Fibroblast of peridontal ligament (primary cell): ENCODE measurements around the gene GTPBP2.
"Not testable (repeated sequence)": the region's sequence is repeated elsewhere in the genome, so short reads cannot be mapped to it uniquely, and the experiment has no call there.

Source experiments
- DNase-seq: peaks from one replicate; pipeline ENCODE4 v3.0.0-alpha.2; 2010; ENCODE audit errors: extremely low read depth

Gene GTPBP2

DNA sequence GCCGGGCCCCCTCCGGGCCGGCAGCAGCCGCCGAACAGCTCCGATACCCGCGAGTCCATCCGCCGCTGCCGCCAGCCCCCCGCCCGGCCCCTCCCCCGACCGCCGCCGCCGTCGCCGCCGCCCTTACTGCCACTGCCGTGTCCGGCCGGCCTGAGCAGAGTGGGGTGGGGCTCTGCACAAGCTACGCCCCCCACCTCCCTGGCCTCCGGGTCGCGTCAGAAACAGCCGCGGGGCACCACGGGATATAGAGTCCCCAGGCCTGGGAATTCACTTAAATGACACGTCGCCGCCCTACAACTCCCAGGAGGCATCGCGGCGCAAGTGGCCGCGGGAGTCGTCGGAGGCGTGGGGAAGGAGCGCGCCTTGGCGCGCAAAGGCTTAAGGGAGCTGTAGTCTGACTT, at the start of gene GTPBP2:
Gene GTPBP2 (minus strand): TSS at position 161 of the 401 bp plus-strand sequence. CDS start 102 bp downstream, at position 59.
- DNase-seq: peak; percentile 98

DNA sequence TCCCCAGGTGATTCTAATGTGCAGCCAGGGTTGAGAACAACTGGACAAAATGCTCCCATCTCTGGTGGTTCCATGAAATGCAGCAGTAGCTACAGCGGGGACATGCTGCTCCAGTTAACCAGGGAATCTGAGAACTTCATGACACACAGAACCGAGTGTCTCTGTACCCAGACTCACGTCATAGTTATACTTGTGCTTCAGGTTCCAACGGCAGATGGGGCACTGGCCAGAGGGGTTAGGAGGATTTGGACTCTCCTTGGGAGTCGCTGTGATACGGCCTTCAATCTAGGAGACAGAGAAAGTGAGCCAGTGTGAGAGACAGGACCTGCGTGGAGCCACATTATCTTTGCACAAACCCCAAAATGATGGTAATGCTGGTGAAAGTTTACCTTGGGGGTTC, 49.3 kb upstream of the GTPBP2 start:
- DNase-seq: no peak

DNA sequence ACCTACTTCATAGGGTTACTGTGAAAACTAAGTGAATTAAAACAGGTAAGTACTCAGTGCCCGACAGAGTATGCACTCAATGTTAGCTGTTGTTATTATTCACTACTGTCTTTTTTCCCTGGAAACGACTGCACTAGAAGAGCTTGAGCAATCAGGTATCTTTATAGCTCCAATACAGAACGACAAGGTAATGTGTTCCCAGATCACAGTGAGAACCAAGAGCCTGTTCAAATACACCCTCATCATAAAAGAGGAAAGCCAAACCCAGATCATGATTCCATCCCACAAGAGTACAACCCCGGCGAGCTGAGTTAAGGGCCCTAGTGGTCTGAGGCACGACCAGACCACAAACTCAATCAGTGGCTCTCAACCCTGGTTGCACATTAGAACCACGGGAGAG, 48.7 kb upstream of the GTPBP2 start:
- no peak for DNase-seq

GRCh38 chr6:43676962-43677606, 48.0 kb upstream of the GTPBP2 start:
- DNase-seq: no peak

DNA sequence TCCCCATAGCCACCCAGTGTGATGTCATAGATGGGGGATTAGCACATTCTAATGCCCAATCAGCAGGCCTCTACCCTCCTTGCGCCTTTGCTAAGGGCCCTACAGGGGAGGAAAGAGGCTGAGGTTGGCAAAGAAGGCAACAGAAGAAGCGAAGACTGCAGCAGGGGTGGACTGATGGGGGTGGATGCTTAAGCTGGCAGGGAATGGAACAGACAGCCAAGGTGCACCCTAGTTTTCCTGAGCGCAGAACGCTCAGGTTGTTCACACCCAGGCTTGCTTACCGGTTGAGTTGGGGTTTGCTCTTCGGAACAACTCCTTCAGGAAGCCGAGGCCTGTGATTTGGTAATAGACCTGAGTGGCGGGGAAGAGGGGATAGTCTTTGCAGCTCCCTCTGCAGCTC, 45.9 kb upstream of the GTPBP2 start:
- DNase-seq: no peak

- DNase-seq: no peak
Observed at GRCh38 chr6:43674291-43674690, 45.2 kb upstream of the GTPBP2 start.

GRCh38 chr6:43673444-43674084, 44.5 kb upstream of the GTPBP2 start:
- no peak for DNase-seq

DNA sequence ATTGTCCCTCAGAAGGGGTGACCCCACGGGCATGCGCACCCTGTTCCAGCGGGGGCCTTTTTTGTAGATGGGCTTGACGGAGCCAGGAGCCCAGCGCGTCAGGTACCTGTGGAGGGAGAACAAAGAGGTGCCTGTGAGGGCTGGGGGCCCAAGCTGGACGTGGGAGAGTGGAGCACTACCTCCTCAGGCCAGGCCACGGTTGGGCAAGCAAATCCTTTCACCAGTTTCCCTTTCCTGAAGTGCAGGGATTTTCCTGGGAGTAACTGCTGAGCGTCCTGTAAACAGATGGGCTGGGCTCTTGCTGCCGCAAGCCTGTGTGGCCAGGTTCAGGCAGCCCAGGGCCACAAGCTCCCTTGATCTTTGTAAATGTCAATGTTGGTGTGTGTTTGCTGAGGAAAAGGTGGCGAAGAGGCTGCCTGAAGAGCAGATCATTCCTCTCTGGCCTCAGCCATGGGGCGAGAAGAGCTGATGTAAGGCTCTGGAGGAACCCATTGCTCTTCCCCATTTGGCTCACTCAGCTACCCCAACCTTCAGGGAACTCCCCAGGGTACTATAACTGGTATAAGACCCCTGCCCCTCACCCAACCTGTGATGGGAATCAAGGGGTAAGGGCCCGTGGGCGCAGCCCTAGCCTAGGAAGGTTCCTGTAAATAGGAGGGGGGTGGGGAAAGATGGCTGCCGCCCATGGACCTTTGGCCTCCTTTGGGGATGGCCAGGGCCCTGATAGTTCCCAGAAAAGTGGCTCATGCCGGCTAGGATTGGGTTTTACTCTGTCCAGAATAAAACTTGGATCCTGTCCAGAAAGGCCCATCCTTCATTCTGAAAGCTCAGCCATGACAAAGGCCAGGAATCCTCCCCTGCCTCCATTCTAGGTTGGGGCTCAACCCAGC, 43.0 kb upstream of the GTPBP2 start:
- no peak for DNase-seq

GRCh38 chr6:43671011-43671800, 42.1 kb upstream of the GTPBP2 start:
- DNase-seq: no peak

GRCh38 chr6:43670623-43670986, 41.5 kb upstream of the GTPBP2 start:
- DNase-seq: no peak

- DNase-seq: no peak
Observed at GRCh38 chr6:43669922-43670622, 41.0 kb upstream of the GTPBP2 start.

- peak; percentile 83 for DNase-seq
Observed at GRCh38 chr6:43669050-43669921, 40.2 kb upstream of the GTPBP2 start.

DNA sequence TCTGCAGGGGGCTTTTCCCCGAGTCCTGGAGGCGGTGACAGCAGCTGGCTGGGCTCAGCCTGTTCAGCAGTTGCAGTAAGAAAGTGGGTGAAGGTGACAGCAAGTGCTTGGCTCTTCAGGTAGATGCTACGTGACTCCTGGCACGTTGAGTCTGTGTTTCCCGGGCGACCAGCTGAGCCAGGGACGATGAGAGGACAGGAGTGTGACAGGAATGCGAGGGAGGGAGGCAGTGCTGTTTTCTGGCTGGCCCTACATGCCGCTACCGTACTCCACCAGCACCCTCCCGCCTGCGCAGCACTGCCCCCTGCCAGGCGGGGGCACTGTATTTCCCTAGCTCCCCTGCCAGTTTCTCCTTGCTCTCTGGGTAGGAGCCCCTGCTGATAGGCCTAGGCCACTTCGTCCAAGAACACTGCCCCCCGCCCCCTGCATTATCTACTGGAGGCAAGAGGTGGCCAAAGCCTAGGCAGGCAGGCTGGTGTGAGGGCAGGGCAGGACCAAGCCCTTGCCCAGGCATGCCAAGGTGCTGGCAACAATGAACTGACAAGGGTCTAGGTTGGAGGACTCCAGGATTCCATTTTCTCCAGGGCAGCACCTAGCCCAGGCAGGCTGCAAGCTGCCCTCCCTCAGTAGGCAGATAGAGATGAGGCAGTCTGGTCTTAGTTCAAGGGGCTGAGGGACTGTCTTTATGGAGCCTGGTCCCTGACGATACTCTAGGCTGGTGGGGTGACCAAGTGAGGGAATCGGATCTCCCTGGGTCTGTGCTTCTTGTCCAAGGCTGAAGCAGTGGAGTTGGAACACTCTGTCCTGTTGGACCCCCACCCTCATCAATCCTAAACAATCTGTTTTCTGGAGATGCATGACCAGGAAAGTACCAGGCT, 39.3 kb upstream of the GTPBP2 start:
- peak; percentile 27 for DNase-seq

DNA sequence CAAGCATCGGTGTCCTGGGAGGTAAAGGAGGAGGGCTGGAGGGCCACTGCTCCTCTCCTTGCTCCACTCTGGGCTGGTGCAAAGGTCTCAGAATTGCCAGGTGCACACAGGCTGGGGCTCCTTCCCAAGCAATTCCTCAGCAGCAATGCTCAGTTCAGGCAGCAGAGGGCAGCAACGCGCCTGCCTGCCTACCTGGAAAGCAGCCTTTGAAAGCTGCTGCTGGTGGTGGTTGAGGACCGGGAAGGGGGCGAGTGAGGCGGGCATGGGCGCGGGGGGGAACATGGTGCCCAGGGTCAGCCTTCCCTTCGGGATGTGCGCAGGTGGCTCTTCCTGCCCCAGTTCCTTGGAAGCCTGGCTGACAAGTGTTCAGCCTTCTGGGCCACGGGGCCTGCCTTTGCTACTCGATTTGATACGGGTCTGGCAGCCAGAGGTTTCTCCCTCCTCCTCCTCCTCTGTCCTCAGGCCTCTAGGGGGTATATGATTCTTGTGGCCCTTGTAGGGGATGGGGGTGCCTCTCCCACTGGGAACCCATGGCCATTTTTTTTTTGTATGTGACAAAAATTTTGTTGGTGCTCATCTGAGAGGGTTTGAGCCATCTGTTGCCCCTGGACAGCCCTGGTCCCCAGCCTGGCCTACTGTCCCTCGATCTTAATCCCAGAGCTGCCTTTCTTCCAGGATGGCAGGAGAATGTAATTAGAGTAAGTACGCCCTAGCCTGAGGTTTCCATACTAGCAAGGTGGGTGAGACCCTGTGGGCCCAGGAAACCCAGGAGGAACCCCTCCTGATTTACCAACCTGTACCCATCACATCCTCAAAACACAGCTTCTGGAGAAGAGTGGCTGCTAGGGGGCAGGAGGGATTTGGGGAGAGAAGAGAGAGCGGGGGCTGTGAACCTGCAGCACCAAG, 38.4 kb upstream of the GTPBP2 start:
- DNase-seq: peak; percentile 71

DNA sequence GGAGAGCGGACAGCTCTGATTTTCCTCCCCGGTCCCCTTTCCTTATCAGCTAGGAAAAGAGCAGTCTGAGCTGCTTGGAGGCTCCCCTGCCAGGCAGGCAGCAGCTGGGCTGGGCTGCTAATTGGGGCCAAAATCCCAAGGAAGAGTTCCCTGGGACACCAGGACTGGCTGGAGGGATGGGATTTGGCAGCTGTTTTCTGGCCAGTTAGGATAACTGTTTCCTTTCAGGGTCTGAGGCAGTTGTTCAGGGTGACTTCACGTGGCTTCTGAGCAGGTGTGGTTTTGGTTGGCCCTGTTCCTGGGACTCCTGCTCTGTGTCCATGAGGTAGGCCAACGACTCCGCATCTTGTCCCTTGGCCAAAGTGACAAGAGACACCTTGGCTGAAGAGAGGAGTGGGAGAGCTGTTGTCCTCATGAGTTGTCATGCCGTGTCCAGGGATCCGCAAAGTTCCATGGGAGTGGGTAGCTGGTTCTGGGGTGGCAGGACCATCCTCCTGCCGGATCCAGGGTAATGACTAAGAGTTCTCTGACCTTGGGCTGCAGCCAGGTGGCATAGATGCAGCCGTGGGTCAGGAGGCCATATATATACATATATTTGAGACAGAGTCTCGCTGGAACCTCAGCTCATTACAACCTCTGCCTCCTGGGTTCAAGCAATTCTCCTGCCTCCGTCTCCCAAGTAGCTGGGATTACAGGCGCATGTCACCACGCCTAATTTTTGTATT, 37.3 kb upstream of the GTPBP2 start:
- no peak for DNase-seq

DNA sequence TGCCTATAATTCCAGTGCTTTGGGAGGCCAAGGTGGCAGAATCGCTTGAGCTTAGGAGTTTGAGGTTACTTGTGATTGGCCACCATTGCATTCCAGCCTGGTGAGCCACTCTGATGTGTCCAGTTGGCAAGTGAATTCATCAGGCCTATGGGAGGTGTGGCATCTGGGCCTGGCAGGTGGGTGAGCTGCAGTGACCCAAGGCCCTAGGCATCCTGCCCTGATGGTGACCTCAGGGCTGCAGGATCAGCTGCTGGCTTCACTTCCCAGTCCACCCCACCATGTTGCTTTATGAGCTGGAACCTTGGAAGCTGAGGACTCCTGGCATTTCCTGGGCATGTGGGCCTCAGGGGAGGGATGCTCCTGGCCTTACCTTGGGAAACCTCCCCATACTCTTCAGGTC, 36.3 kb upstream of the GTPBP2 start:
- no peak for DNase-seq

- not testable (repeated sequence) for DNase-seq
Observed at GRCh38 chr6:43662948-43663347, 33.9 kb upstream of the GTPBP2 start.

DNA sequence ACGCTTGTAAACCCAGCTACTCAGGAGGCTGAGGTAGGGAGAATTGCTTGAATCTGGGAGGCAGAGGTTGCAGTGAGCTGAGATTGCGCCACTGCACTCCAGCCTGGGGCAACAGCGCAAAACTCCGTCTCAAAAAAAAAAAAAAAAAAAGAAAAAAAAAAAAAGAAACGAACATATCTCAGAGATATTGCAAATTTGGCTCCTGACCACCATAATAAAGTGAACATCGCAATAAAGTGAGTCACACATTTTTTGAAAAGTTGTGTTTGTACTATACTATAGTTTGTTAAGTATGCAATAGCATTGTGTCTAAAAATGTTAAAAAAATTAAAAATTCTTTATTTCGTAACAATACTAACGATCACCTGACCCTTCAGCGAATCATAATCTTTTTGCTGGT, 29.1 kb upstream of the GTPBP2 start:
- DNase-seq: no peak
